KBM-7 (cell line): ENCODE measurements around the gene PHEX.
A peak's percentile ranks its signal among the peaks of the same experiment; 100 is the strongest.
"Not testable (repeated sequence)": the region's sequence is repeated elsewhere in the genome, so short reads cannot be mapped to it uniquely, and the experiment has no call there.

Experiments used
- DNase-seq: peaks from one replicate; pipeline ENCODE4 v3.0.0-alpha.2; 2015
- in situ Hi-C: fragments of 300-500 bp; cut with MboI; formaldehyde crosslinking; loops from 2 replicates; pipeline ENCODE4 v1.14.3; 2020; ENCODE audit warnings: low sequenced_read_pairs, low pct_unique_long_range_greater_than_20kb, mixed read lengths

PHEX gene

DNA sequence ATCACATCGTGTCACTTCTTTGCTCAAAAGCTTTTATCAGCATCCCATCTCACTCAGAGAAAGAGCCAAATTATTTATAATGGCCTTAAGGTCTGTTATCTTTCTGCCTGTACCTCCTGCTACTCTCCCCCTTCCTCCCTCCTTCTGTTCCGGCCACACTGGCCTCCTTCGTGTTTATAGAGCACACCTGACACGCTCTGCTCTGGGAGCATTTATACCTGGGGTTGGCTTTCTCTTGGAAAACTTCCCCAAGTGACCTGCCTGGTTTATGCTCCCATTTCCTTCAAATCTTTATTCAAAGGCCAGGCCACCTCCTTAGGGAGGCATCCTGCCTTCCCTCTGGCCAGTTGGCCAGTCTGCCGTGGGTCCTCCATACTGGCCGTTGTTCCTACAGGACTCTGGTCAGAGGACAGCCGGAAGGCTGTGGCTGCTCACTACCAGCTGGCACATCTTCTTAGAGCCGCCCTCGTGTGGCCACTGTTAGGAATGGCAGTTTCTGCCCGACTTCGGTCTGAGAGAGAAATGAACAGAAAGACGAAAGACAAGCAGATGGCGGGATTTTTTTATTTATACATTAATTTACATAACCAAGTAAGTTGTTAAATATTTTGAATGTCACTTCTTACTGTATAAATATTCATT, 160.4 kb downstream of the PHEX start:
- DNase-seq = peak; percentile 80
- in situ Hi-C loops = no loop called here

DNA sequence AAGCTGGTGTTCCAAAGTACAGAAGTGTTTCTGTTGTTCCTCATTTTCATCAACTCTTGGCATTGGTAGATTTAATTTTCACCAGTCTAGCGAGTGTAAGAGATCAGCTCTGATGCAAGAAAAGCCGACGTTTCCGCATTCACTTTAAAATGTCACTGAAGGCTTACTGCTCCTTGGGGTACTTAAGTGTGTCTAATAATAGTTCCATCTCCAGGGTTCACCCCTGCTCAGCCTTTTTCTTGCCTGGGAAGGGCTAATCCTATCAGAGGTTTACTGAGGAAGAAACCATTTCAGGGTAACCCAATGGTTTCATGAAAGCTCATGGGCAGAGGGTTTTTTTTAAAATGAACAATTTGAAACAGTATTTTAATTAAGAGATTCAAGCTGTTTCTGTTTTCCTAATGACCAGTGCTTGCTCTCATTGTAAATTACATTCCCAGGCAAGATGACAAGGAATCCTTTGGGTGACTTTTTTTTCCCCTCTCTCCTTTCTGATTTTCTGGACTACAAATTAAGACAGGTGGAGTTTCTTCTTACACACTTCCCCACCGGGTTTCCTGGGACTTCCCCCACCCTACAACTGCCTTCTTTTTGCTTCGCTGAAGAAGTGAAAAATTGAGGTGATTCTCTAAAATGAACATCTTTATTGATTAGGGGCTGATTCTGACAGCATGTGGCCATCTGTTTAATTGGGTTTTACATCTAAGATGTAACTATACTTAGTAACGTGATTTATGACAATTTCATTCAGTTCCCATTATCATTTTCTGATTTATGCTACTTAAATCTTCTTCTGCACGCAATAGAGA, 161.9 kb downstream of the PHEX start:
- DNase-seq = no peak
- in situ Hi-C loops = no loop called here

DNA sequence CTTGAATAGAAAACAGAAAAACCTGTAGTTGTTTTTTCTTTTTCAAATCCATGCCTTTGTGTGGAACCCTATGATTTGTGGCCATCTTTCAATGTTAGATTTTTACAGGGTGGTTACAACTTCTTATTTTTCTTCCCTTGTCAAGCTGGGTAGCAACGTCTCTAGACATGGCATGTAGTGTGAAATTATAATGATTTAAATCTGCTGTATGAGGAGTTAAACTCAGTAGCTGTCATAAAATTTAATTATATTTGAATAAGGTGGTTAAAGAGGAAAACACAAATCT, 162.5 kb downstream of the PHEX start:
- in situ Hi-C loops = no loop called here
- DNase-seq = no peak

DNA sequence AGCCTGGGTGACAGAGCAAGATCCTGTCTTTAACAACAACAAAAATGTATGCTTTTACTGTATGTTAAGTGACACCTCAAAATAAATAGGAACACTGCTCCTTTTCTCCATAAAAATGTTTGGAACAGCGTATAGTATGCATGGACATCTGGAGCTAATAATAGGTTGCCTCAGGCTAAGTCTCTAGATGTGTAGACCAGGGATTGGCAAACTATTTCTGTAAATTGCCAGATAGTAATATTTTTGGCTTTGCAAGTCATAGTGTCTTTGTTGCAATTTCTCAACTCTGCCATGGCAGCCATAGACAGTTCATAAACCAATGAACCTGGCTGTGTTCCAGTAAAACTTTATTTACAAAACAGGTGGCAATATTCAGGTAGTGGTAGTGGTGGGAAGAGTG, 164.0 kb downstream of the PHEX start:
- in situ Hi-C loops = no loop called here
- no peak for DNase-seq

DNA sequence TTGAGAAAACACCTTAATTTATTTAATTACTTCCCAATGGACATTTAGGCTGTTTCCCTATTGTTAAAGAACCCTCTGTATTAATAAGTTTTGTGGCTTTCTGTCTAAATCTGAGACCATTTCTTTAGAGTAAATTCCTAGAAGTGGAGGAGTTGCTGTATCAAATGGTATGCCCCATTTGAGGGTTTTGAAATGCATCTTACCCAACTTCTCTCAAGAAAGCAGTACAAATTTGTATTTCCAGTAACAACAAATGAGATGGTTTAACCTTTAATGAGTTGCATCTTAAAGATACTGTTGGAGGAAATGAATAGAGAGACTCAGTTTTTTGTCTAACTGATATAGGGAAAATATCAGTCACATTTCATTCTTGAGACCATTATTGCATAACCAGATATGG, 170.1 kb downstream of the PHEX start:
- in situ Hi-C loops = no loop called here
- no peak for DNase-seq

DNA sequence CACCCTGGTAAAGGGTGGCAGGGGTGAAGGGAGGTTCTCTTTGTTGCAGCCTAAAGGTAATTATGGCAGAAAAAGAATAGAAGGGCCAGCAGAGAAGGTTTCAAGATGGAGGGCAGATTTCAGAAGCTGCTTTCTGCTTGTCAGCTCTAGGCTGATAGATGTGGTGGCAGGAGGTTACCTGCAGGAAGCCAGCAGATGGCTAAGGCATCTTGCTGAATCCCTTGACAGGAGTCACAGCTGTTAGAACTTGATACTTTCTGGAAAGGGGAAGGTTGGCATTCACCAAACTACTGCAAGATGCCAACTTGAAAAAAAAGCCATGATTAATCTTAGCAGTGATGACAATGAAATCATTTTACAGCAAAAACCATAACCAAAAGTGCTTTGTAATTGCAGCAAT, 171.1 kb downstream of the PHEX start:
- in situ Hi-C loops = no loop called here
- DNase-seq = no peak

DNA sequence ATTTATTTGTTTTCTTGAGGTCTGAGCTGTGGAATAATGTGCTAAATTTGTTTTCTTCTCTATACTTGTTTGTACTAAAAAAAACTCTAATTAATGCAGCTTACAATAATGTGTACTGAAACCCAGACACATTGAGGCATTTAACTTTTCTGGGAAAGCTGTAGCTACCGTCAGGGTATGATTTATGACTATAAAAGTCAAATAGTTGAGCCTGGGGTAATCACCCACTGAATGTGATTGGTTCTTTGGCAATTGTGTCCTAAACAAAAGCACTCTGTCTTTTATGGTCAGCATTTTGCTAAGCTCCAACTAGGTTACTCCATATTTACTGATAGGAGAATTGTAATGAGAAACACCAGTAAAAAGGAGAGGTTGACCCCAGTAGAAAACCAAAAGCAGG, 174.7 kb downstream of the PHEX start:
- in situ Hi-C loops = no loop called here

DNA sequence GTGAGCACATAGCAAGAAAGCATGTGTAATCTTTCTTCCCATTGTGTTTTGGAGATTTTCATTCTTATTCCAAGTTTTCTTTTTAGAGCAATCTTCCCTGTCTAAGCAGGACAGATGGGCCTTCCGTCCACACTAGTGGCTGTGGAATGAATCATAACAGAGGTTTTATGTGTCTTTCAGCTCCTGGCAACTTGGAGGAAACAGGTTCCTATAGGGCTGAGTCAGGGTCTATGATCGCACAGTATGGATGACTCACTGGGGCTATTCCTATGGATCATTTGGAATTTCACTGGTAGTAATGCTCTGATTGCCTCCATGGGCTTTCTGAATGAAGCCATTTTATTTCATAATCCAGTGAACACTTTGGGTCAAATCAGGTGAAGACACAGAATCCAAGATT, 188.8 kb downstream of the PHEX start:
- in situ Hi-C loops = no loop called here

More for the DNA sequence above, 174.7 kb downstream of the PHEX start:
- no peak for DNase-seq

DNA sequence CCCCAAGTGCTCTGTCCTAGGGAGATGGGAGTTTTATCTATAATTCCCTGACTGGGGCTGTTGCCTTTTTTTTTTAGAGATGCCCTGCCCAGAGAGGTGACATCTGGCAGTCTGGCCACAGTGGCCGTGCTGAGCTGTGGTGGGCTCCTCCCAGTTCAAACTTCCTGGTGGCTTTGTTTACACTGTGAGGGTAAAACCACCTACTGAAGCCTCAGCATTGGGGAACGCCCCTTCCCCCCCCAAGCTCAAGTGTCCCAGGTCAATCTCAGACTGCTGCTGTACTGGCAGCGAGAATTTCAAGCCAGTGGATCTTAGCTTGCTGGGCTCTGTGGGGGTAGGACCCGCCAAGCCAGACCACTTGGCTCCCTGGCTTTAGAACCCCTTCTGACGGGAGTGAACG, 202.3 kb downstream of the PHEX start:
- in situ Hi-C loops = no loop called here

More for the DNA sequence above, 188.8 kb downstream of the PHEX start:
- DNase-seq = no peak

DNA sequence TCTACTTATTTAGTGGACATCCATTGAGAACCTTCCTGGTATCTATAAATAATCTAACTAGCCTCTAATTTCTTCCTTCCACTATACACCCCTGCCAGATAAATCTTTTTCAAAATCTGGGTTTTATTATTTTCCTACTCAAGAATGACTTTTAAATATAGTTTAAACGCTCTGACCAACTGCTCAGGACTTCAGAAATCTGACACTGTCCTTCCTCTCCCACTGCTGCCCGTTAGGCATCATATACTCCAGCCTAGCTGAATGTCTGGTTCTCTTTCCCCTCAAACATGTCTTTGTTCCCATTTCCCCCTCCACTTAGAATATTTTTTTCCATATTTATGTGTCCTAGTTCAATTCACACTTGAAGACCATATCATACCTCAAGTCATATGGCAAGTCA, 205.4 kb downstream of the PHEX start:
- DNase-seq = no peak
- in situ Hi-C loops = no loop called here

More for the DNA sequence above, 202.3 kb downstream of the PHEX start:
- no peak for DNase-seq

DNA sequence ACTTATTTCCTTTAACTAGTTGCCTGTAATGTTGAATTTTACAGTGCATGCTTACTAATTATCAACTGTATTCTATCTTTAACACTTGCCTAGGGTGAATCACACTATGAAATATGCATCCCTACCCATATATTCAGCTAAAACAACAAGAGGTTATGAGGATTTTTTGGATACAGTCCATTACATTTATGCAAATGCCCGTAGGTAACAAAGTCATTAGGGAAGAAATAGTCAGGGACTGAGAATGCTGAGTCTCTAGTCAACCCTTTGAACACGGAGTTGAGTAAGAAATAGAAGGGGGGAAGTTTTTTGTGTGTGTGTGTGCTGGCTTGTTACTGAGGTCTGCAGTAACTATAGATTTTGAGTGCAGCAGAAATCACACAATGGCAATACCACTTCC, 214.5 kb downstream of the PHEX start:
- no peak for DNase-seq
- in situ Hi-C loops = no loop called here

DNA sequence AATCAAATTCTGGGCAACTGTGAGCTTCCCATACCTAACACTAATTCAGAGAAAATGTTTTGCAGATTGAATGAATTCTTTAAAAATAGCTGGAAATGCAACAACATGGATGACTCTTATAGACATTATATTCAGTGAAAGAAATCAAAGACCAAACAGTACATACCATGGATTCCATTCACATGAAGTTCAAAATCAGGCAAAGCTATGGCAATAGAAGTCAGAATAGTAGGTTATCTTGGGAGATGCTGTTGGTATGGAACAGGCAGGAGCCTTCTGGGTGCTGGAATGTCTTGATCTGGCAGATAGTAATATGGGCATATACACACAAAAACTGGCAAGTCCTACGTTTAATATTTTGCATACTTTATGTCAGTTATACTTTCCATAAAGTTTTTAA, 215.0 kb downstream of the PHEX start:
- DNase-seq = no peak
- in situ Hi-C loops = no loop called here

DNA sequence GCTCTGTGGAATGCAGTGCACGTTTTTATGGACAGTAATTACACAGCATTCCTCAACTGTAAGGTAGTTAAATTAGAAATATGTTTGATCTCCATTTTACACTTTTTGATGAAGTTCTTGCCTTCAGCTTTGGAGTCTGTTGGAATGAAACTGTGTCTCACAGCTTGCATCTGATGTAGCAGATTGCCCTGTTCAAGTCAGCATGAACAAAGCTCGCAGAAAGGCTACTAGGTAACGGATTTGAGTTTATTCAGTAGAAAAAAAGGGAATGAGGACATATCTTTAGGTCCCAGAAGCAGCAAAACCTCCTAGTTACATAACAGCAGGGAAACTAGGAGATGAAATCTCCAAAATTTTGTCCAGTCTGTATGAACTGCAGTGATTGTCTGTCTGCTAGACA, 216.3 kb downstream of the PHEX start:
- no peak for DNase-seq
- in situ Hi-C loops = no loop called here

DNA sequence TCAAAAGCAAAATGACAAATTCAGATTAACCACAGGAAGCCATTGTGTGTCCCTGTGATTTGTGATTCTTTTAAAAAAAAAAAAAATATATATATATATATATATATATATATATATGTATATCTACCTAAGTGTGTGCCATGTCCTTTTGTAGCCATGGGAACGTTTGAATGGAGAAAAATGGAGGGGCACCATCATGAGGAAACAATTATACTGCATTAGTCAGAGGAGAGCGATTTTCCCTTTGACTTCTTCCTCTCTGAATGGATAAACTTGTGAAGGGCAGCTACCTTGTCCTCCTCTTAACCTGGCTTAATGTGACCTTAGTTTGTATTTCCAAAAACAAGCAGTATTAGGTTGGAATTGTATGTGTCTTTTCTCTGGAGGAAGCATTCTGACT, 217.2 kb downstream of the PHEX start:
- DNase-seq = no peak
- in situ Hi-C loops = no loop called here

DNA sequence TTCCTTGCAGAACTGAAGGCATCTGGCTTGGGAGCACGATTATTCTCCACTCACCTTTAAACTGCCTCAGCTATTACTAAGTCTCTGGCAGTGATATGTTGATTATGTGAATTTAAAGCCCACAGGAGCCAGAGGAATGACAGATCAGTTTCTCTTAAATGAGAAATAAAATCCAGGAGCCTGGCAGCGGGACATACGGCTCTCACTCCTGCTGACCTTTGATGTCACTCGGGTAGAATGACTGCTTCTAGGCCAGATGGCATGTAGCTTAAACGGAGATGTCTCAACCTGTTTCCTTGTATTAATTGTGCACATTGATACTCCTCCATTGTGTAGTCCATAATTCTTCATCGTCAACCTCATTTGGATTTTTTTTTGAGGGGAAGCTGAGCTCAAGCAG, 236.6 kb downstream of the PHEX start:
- in situ Hi-C loops = no loop called here
- no peak for DNase-seq

DNA sequence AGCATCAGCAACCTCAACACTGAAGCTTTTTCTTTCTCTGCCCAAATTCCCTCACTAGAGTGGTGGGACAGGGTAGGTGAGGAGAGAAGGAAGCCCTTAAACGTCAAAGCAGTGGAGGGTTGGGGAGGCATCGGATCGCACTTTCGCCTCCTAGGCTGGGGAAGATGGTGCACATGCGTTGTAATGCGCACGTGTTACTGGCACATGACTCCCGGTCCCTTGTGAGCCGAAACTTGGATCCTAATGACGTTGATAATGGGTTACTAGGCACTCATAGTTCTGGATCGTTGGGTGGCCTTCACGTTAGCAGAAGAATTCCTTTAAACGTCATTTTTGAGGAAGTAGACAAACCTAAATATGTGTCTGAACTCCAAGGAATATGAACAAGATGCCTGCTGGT, 240.5 kb downstream of the PHEX start, which contains the start of gene CBLL2:
TSS of gene CBLL2 (plus strand) at position 301 of the 400 bp plus-strand sequence. CDS start at position 380, 79 bp downstream.
- DNase-seq = no peak
- in situ Hi-C loops = no loop called here

DNA sequence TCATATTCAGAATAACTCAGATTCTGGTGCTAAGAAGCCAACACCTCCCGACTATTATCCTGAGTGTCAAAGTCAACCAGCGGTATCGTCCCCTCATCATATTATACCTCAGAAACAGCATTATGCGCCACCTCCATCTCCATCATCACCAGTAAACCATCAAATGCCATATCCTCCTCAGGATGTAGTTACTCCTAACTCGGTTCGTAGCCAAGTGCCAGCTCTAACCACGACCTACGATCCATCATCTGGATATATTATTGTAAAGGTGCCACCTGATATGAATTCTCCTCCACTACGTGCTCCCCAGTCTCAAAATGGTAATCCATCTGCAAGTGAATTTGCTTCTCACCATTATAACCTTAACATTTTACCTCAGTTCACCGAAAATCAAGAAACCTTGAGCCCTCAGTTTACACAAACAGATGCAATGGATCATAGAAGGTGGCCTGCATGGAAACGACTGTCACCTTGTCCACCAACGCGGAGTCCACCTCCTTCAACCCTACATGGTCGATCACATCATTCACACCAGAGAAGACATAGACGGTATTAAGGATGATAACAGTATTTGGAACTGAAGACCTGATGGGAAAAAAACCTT, 241.7 kb downstream of the PHEX start:
- no peak for DNase-seq
- in situ Hi-C loops = no loop called here

DNA sequence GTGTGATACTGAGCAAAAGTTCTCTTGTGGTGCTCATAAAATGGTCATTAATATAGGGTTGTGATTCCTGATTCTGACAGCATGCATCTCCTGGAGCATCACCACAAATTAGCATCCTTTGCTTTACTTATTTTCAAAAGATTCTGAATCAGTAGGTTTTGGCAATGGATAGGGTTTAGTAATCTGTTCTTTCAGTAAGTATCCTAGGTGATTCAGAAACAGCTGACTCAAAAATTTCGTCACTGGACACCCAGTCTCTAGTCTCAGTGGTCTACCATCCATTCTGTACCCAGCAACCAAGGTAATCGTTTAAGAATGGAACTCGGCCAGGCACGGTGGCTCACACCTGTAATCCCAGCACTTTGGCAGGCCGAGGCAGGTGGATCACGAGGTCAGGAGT, 244.7 kb downstream of the PHEX start:
- in situ Hi-C loops = no loop called here
- no peak for DNase-seq

DNA sequence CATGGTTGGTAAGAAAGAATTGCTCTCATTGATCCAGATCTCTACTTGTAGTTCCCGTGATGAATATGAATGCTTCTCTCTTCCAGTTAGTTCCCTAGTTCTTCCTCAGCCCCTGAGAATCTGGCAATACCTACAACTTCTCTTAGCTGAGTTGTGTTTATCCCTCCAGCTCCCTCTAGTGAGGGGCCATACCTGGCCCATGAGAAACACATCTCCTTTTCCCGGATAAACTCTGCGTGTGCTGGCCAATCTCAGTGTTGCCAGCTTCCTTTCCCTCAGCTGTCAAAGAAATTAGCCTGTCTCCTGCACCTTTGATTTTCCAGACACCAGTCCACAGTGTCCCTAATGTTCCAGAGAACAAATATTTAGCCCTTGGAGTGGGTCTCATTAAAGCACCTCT, 246.2 kb downstream of the PHEX start:
- in situ Hi-C loops = no loop called here
- peak; percentile 4 for DNase-seq

DNA sequence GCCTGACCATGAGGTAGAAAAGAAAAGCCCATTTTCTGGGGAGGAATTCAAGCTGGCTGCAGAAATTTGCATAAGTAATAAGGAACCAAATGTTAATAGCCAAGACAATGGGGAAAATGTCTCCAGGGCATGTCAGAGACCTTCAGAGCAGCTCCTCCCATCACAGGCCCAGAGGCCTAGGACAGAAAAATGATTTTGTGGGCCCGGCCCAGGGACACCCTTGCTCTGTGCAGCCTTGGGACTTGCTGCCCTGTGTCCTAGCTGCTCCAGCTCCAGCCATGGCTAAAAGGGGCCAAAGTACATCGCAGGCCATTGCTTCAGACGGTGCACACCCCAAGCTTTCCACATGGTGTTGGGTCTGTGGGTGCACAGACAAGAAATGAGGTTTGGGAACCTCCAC, 257.1 kb downstream of the PHEX start:
- DNase-seq, in situ Hi-C loops: not testable (repeated sequence)

DNA sequence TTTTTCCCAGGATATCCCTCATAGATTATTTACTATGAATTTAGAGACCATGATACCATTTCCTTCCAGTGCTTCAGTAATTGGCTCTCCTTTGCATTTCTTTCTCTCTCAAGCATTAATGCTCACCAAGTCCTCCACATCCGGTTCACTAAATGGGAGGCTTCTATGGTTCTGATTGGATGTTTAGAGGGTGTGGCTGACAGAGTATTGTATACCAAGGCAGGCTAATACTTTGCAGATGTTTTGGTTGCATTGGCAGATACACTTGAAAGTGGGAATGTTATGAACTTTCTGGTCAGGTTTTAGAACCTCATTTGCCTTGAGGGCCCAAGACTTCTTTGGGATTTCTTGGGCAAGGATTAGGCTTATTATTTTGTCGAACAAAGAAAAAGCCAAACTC, 264.7 kb downstream of the PHEX start:
- in situ Hi-C loops = no loop called here

More for the DNA sequence above, 264.7 kb downstream of the PHEX start:
- DNase-seq = no peak
